Stimulated activated CD8-positive, alpha-beta memory T cell treated with anti-CD3 and anti-CD28 coated beads, Interleukin-7, amount 100 ng/mL, for 24 hours (primary cell): Measurements from ENCODE around the gene MOV10L1.
"Not testable (repeated sequence)": the region's sequence is repeated elsewhere in the genome, so short reads cannot be mapped to it uniquely, and the experiment has no call there.

ENCODE experiments used
- DNase-seq: peaks from one replicate; pipeline ENCODE4 v3.0.0-alpha.2; 2020; ENCODE audit warnings: low read depth

MOV10L1 gene

GRCh38 chr22:50138988-50139387 lies 49.2 kb downstream of the MOV10L1 start:
- DNase-seq: no peak

- no peak for DNase-seq
Observed at GRCh38 chr22:50139843-50140415, 50.1 kb downstream of the MOV10L1 start.

GRCh38 chr22:50140615-50141014 lies 50.8 kb downstream of the MOV10L1 start:
- no peak for DNase-seq

DNA sequence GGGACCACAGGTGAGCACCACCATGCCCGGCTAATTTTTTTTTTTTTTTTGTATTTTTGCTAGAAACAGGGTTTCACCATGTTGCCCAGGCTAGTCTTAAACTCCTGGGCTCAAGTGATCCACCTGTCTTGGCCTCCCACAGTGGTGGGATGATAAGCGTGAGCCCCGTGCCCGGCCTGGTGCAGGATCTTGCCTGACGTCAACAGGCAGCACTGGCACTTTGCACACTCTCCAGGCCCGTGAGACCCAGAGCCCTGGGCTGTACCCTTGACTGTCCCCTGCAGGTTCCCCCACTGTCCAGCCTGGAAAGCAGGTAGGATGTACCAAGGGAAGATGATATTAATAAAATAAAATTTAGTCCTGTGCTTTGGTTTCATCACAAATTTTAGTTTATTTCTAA lies 51.7 kb downstream of the MOV10L1 start:
- no peak for DNase-seq

DNA sequence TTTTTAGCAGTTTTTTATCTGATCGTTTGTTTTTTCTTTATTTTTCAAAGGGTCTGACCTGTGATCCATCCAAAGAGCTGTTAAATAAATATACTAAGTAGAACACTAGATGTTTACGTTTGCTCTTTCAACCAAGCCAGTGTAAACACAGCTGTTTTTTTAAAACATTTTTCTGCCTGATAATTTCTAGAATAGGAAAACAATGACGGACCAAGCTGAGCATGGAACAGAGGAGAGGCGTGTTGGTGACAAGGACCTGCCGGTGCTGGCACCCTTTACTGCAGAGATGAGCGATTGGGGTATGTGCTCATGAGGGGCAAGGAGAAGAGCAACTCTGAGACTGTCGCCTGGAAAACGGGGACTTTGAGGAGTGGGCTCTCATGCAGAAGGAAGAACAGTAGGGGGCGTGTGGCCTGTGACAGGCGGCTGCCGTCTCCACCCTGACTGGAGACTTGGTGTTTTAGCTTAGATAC lies 52.1 kb downstream of the MOV10L1 start:
- no peak for DNase-seq

GRCh38 chr22:50143096-50143495 lies 53.3 kb downstream of the MOV10L1 start:
- DNase-seq: no peak

GRCh38 chr22:50144005-50144614 lies 54.3 kb downstream of the MOV10L1 start:
- DNase-seq: no peak

DNA sequence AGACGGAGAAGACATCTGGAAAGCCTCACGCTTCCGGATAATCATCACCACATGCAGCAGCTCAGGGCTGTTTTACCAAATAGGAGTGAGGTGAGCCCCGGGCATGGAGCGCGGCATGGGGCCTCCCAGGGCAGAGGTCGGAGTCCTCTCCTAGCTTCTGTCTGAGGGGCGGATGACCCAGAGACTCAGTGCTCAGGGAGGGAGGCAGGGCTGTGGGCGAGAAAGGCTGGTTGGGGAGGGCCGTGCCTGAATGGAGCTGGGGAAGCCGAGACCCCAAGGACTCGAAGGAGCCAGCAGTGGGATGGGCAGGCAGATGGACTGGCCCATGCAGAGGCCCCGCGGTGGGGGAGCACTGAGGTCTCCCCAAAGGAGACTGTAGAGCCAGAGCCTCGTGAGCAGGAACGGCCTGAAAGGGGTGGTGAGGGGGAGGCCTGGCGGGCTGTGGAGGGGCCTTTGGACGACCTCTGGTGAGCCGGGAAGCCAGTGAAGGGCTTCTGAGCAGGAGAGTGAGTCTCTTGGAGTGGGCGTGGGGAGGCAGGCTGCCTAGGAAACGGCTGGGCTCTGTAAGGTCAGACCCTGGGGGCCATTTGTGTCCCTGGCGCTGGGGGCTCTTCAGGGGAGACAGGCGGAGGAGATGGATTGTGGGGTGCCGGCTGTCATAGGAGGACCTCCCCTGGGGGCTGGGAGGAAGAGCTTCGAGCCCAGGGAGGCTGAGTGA lies 56.1 kb downstream of the MOV10L1 start:
- DNase-seq: no peak

GRCh38 chr22:50146439-50147238 lies 56.8 kb downstream of the MOV10L1 start:
- no peak for DNase-seq

- not testable (repeated sequence) for DNase-seq
Observed at GRCh38 chr22:50147258-50148165, 57.7 kb downstream of the MOV10L1 start.

DNA sequence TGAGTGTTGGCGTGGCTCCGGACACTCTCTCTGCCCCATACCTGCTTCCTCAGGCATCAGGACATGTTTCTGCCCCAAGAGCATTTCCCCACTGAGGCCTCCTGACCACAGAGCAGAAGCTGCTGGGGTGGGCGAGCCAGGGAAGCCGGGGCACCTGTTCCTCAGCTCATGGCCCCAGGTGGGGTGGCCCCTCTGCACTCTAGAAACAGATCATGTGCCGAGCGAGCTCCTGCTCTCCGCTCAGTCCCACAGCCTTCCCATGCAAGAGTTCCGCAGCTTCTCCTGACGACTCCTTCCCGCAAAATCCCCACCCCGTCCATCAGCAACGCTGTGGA lies 58.3 kb downstream of the MOV10L1 start:
- DNase-seq: no peak

- DNase-seq: peak; percentile 26
Observed at GRCh38 chr22:50148991-50149721, 59.4 kb downstream of the MOV10L1 start.

- no peak for DNase-seq
Observed at GRCh38 chr22:50150161-50151129, 60.6 kb downstream of the MOV10L1 start.

GRCh38 chr22:50151571-50152537 lies 62.0 kb downstream of the MOV10L1 start:
- no peak for DNase-seq

GRCh38 chr22:50153056-50153755 lies 63.4 kb downstream of the MOV10L1 start:
- no peak for DNase-seq

DNA sequence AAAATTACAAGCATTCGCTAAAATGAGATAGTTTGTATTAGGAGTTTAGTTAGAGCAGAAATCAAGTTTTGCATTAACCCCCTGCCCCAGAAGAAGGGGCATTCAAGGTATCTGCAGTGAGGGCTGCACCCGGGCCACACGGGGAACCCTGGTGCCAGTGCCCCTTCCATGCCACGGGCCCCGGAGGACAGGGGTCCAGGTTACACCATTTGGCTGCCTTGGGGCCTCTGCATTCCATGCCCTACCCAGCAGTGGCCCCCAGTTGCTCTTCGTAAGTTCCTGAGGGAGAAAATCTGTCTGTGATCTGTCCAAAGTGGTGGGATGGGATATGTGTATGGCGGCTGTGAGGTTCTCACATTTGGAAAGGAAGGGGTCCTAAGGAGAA lies 63.9 kb downstream of the MOV10L1 start:
- DNase-seq: no peak

DNA sequence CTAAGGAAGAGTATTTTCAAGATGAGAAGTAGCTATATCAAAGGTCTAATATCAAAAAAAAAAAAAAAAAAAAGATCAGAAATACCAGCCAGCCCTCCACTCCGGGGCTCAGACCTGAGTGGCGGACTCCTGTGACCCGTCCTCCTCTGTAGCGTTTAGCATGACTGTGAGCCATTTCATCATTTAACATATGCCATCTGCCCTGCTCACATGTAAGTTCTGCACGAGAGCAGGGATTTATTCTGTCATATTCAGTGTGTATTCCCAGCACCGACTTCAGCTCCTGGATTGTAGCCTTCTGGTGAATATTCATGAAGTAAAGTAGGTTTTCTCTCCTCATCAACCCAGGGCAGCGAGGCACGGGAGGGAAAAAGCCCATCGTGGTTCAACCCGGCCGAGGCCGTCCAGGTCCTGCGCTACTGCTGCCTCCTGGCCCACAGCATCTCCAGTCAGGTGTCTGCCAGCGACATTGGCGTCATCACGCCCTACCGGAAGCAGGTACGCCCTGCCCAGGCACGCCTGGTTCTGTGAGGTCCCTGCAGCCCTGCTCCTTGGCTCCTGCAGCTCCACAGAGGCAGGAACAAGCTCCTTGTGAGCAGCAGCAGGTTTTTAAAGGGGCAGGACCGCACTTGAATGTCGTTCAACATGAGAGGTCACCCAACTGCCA lies 68.0 kb downstream of the MOV10L1 start:
- DNase-seq: no peak
